Measurements from ENCODE around the gene HDAC10.

DNA sequence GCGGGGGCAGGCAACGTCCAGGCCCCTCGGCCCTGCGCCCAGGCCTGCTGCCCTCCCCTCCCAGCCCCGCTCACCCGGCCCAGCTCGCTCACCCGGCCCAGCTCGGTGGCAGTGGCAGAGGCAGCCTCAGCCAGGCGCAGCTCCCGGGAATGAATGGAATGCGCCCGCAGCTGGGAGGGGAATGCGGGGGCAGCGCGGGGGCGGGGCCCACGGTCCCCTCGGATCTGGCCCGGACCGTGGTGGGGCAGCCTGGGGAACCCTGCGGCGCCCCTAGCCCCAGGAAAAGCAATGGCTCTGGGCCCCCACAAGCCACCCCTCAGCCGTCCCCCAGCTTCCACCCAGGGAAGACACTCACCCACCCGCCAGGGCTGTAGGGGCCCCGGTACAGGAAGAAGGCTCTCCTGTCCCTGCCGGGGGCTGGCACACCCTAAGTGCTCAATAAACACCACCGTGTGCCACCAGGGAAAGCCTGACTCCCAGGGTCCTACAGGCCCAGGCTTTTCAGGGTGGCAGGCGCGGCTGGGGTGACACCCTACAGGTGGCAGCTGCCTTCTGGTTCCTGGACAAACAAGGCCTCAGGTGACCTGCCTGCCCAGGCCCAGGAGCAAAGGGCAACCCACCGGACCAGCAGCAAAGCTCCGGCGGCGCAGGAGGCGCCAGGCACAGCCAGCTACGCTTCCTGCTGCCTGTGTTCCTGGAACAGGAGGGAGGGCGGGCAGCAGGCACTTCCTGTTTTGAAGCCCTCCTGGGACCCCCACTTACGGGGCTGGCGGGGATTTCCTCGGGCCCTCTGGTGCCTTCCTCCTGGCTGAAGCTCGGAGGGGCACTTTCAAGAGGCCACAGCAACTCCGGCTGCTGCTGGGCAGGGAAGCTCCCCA lies 42.6 kb upstream of the HDAC10 start:
- TF ChIP-seq, protein P1, sequence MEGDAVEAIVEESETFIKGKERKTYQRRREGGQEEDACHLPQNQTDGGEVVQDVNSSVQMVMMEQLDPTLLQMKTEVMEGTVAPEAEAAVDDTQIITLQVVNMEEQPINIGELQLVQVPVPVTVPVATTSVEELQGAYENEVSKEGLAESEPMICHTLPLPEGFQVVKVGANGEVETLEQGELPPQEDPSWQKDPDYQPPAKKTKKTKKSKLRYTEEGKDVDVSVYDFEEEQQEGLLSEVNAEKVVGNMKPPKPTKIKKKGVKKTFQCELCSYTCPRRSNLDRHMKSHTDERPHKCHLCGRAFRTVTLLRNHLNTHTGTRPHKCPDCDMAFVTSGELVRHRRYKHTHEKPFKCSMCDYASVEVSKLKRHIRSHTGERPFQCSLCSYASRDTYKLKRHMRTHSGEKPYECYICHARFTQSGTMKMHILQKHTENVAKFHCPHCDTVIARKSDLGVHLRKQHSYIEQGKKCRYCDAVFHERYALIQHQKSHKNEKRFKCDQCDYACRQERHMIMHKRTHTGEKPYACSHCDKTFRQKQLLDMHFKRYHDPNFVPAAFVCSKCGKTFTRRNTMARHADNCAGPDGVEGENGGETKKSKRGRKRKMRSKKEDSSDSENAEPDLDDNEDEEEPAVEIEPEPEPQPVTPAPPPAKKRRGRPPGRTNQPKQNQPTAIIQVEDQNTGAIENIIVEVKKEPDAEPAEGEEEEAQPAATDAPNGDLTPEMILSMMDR (IDR thresholded peaks at IDR 0.05; ENCODE audit: low read depth, low read length): no peak
- TF ChIP-seq POLR2A (IDR thresholded peaks at IDR 0.05; ENCODE audit: extremely low read depth, insufficient read length) (no peak), MYC (IDR thresholded peaks at IDR 0.05; ENCODE audit: low read depth, low read length) (no peak)
- TF ChIP-seq, protein P2, sequence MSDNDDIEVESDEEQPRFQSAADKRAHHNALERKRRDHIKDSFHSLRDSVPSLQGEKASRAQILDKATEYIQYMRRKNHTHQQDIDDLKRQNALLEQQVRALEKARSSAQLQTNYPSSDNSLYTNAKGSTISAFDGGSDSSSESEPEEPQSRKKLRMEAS (IDR thresholded peaks at IDR 0.05; ENCODE audit: low read depth, low read length): no peak
